GM21529 (cell line): ENCODE measurements around the gene TTLL3.
"Not testable (repeated sequence)": the region's sequence is repeated elsewhere in the genome, so short reads cannot be mapped to it uniquely, and the experiment has no call there.

ENCODE experiments used
- ATAC-seq: cut with Tn5 transposase; IDR thresholded peaks from one replicate; pipeline ENCODE4 v1.9.1; 2021; ENCODE audit not compliant: unreplicated experiment

The TTLL3 gene

GRCh38 chr3:9809615-9810432 is at the start of gene TTLL3:
TTLL3 (plus strand) TSS chr3:9810262; CDS start chr3:9810662, 400 bp downstream.
- peak; percentile 65 for ATAC-seq

GRCh38 chr3:9760779-9761505 is 49.1 kb upstream of the TTLL3 start:
- no peak for ATAC-seq

- no peak for ATAC-seq
These were observed 48.1 kb upstream of the TTLL3 start for GRCh38 chr3:9761919-9762318.

GRCh38 chr3:9762871-9763270 is 47.2 kb upstream of the TTLL3 start:
- ATAC-seq: no peak

GRCh38 chr3:9765865-9766264 is 44.2 kb upstream of the TTLL3 start:
- ATAC-seq: no peak

GRCh38 chr3:9767418-9767817 is 42.6 kb upstream of the TTLL3 start:
- ATAC-seq: no peak

GRCh38 chr3:9768141-9768775 is 41.8 kb upstream of the TTLL3 start:
- ATAC-seq: no peak

GRCh38 chr3:9769012-9769411 is 41.0 kb upstream of the TTLL3 start:
- ATAC-seq: no peak

- ATAC-seq: peak; percentile 79
These were observed 40.4 kb upstream of the TTLL3 start, which contains the start of gene CAMK1 for GRCh38 chr3:9769426-9770275. CAMK1 (minus strand) TSS chr3:9769947; CDS start chr3:9767749, 2,198 bp downstream.

- no peak for ATAC-seq
These were observed 39.7 kb upstream of the TTLL3 start for GRCh38 chr3:9770276-9770812.

- not testable (repeated sequence) for ATAC-seq
These were observed 39.1 kb upstream of the TTLL3 start for GRCh38 chr3:9771007-9771406.

GRCh38 chr3:9776896-9777693 is 33.0 kb upstream of the TTLL3 start:
- no peak for ATAC-seq

GRCh38 chr3:9777694-9778021 is 32.4 kb upstream of the TTLL3 start:
- no peak for ATAC-seq

GRCh38 chr3:9778143-9779074 is 31.7 kb upstream of the TTLL3 start:
- ATAC-seq: no peak

- no peak for ATAC-seq
These were observed 30.9 kb upstream of the TTLL3 start for GRCh38 chr3:9779075-9779593.

- ATAC-seq: peak; percentile 55
These were observed 30.2 kb upstream of the TTLL3 start for GRCh38 chr3:9779721-9780457.

- ATAC-seq: no peak
These were observed 29.6 kb upstream of the TTLL3 start for GRCh38 chr3:9780458-9780812.

GRCh38 chr3:9780910-9781309 is 29.2 kb upstream of the TTLL3 start:
- ATAC-seq: no peak
